ENCODE measurements around the gene CASP2. TPM values are rescaled to one million over a fixed set of nuclear protein-coding genes. Genes with fewer than 3 reads are reported as not detected.

CASP2 gene
- 100 to 1,000 TPM; 117 to 129 TPM for total RNA-seq

DNA sequence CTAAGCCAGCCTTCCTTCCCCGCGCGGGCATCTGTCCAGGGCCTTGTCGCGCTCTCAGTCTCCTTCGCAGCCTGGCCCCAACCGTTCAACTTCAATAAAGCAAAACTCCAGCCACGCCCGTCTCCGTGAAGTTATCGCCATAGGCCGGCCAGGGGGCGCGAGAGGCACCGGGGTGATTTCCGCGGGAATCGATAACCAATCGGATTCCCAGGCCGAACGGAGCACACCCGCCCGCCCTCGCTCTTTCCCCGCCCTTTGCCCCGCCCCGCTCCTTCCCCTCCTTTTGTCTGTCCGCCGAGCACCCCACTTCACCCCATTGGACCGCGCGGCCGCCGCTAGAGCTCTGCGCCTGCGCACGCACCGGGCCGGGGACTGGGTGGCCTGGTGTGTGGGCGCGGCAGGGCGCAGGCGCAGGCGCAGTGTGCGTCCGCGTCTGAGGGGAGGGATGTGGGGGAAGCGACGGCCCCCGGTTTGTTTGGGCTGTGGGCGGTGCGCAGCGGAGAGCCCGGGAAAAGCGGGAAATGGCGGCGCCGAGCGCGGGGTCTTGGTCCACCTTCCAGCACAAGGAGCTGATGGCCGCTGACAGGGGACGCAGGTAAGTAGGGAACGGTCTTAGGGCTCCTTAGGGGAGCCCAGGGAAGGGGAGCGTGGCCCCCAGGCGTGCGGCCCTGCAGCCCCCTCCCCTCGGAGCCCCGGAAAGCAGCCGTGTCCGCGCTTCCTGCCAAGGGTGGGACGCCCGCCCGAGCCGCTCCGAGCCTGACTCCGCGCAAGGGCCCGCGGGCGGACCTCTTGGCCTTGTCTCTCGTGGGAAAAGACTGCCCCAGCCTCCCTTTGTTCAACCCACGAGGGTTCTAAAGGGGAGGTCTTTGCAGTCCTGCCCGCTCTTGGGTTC, at the start of gene CASP2:
Gene CASP2, plus strand, starts transcription at position 417 of the 892 bp plus-strand sequence. Its CDS starts 105 bp downstream, at position 522.
- Mint-ChIP-seq H3K9me3 (ENCODE audit: low read depth) (no peaks in the 10 kb centered on the region), H3K27ac (peak within 1 kb of the TSS; percentile 93), H3K4me3 (peak within 1 kb of the TSS; percentile 96), H3K36me3 (peaks cover 44% of the 10 kb centered on the region), H3K27me3 (no peaks in the 10 kb centered on the region), H3K4me1 (peaks cover 54% of the 10 kb centered on the region)
- CTCF ChIA-PET = interaction anchor here (0.9 to 2.7 kb wide), 17 partner anchors 8 to 92 kb away, joined by 3 to 18 read pairs (median 5); partner anchors contain the start of gene GSTK1
- DNase-seq (peak; percentile 99), ATAC-seq (peak; percentile 95)

DNA sequence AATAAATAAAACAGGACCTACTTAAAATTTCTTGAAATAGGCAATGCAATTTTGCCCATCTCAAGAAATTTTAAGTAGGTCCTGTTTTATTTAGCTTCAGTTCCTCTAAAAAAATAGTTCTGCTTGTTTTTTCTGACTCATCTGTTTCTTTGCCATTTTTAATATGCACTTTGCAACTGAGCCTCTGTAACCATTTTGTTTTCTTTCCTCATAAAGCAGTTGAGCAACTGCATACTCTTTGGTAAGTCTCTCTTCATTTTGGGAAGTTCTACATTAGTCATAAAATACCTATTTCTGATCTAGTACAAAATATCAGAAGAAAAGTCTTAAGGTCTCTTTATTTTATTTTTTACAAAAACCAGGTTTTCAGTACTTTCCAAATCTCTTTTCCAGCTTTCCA, 48.3 kb upstream of the CASP2 start:
- peaks cover 43% of the 10 kb centered on the region for H3K4me1 Mint-ChIP-seq
- H3K27me3 Mint-ChIP-seq = peaks cover 21% of the 10 kb centered on the region
- peaks cover 24% of the 10 kb centered on the region for H3K36me3 Mint-ChIP-seq
- CTCF ChIA-PET = interaction anchor here (0.7 to 7.6 kb wide), 38 partner anchors 8 to 367 kb away, joined by 3 to 89 read pairs (median 8); partner anchors contain the start of genes EPHA1, GSTK1, TAS2R40 and ZYX
- peaks cover 16% of the 10 kb centered on the region for H3K9me3 Mint-ChIP-seq (ENCODE audit: low read depth)
- peak overlapping the region; percentile 62 for H3K27ac Mint-ChIP-seq
- no peak overlapping the region for H3K4me3 Mint-ChIP-seq
- DNase-seq (no peak), ATAC-seq (no peak)

DNA sequence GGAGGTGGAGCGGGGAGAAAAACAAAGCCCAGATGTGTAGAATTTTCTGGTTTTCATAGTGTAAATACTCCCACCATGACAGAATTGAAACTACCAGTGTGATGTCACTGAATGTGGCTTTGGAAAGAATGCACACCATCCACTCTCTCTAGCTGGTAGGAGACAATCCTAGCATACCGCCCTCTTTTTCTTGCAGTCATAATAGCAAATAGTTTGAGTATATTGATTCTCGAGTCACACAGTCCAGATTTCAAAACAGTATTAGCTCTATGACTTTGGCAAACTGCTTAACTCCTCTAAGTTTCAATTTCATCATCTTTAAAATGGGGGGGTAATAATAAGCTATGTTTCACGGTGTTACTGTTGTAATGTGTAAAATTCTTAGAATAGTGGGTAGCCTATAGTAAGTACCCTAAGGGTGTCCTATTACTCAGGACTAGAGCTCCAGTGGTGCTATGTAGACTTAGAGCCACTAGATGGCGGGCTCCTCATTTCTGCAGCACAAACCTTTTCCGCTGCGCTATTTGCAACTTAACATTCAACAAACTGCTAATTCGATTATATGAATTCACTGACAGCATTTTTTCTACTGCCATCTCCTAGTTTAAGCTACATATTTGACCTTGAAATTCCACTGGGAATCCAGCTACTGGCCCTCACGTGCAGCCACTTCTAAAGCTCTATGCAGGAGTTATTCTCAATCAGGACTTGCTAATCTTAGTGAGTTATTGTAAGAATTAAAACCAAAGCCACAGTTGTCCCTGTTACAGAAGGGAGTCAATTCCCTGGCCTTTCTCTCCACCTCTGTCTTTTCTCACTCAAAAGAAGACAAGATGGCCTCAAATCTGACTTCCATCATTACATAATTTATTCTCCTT, 47.6 kb upstream of the CASP2 start:
- H3K9me3 Mint-ChIP-seq (ENCODE audit: low read depth) = peaks cover 16% of the 10 kb centered on the region
- peak; percentile 86 for DNase-seq
- CTCF ChIA-PET = interaction anchor here (0.7 to 7.6 kb wide), 51 partner anchors 8 to 599 kb away, joined by 3 to 89 read pairs (median 7); partner anchors contain the start of genes CASP2, EPHA1, GSTK1 and TAS2R40
- H3K4me3 Mint-ChIP-seq = no peak overlapping the region
- peak overlapping the region; percentile 62 for H3K27ac Mint-ChIP-seq
- H3K36me3 Mint-ChIP-seq = peaks cover 26% of the 10 kb centered on the region
- ATAC-seq = peak; percentile 76
- H3K27me3 Mint-ChIP-seq = peaks cover 16% of the 10 kb centered on the region
- peaks cover 51% of the 10 kb centered on the region for H3K4me1 Mint-ChIP-seq

DNA sequence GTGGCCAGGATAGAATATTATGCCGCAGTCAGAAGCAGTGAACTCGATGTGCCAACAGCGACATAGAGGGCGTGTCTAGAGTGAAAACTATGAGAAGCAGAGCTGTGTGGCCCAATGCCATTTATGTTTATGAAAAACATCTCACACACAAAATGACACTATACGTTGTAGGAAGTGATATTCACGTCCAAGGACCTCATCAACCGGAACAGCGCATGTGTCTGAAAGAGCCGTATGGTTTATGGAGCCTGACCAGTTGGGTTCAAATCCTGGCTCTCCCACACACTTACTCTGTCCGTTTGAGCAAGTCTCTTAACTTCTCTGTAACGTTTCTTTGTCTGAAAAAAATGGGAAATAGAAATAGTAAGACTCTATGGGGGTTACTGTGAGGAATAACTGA, 45.8 kb upstream of the CASP2 start:
- peaks cover 68% of the 10 kb centered on the region for H3K4me1 Mint-ChIP-seq
- no peak overlapping the region for H3K4me3 Mint-ChIP-seq
- H3K27ac Mint-ChIP-seq = no peak overlapping the region
- DNase-seq (no peak), ATAC-seq (no peak)
- CTCF ChIA-PET = interaction anchor here (0.7 to 7.6 kb wide), 5 partner anchors 21 to 174 kb away, joined by 3 to 89 read pairs (median 5); partner anchors contain the start of genes EPHA1 and GSTK1
- no peaks in the 10 kb centered on the region for H3K27me3 Mint-ChIP-seq
- H3K9me3 Mint-ChIP-seq (ENCODE audit: low read depth) = peaks cover 7% of the 10 kb centered on the region
- peaks cover 27% of the 10 kb centered on the region for H3K36me3 Mint-ChIP-seq

DNA sequence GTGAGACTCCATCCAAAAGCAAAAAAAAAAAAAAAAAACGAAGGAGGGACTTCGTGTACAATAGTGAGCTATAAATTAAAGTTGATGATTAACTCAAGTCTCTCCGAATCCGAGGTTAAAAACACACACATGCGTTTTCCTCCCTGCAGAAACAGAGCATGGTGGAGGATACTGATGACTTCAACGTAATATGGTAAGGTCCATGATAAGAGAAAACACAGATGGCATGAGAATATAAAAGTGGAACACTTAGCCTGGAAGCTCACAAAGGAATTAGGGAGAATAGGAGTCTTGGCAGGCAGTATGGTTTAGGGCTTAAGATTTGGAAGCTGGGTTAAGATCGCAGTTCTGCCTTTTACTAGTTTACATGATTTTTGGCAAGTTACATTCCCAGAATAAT, 45.0 kb upstream of the CASP2 start:
- no peak for ATAC-seq
- no peak overlapping the region for H3K27ac Mint-ChIP-seq
- DNase-seq = no peak
- peaks cover 6% of the 10 kb centered on the region for H3K9me3 Mint-ChIP-seq (ENCODE audit: low read depth)
- H3K27me3 Mint-ChIP-seq = no peaks in the 10 kb centered on the region
- H3K4me3 Mint-ChIP-seq = no peak overlapping the region
- H3K4me1 Mint-ChIP-seq = peaks cover 71% of the 10 kb centered on the region
- peaks cover 27% of the 10 kb centered on the region for H3K36me3 Mint-ChIP-seq
- CTCF ChIA-PET = interaction anchor here (0.6 to 7.6 kb wide), 10 partner anchors 14 to 1123 kb away, joined by 3 to 89 read pairs (median 4); partner anchors contain the start of genes CASP2, EPHA1 and GSTK1

DNA sequence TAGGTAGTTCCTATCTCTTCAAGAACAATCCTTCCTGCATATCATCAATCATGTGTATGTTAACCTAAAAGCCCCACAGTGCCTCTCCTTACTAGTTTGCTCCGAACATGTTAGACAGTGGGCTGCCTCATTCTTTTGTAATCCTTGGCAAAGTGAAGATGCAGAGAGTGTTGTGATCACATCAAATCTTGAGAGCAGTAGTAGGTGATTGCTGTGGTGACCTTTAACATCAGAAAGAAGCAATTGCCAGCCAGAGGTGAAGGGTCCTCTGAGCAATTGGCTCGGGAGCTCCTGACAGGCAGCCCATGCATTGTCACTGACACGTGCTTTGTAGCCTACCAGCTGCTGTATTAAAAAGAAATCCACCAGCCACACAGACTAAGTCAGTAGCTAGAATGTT, 44.5 kb upstream of the CASP2 start:
- no peak overlapping the region for H3K4me3 Mint-ChIP-seq
- ATAC-seq (no peak), DNase-seq (no peak)
- peaks cover 6% of the 10 kb centered on the region for H3K9me3 Mint-ChIP-seq (ENCODE audit: low read depth)
- H3K36me3 Mint-ChIP-seq = peaks cover 30% of the 10 kb centered on the region
- peak overlapping the region; percentile 82 for H3K27ac Mint-ChIP-seq
- H3K4me1 Mint-ChIP-seq = peaks cover 75% of the 10 kb centered on the region
- H3K27me3 Mint-ChIP-seq = no peaks in the 10 kb centered on the region
- CTCF ChIA-PET = interaction anchor here (0.6 to 7.6 kb wide), 10 partner anchors 14 to 1124 kb away, joined by 3 to 89 read pairs (median 4); partner anchors contain the start of genes CASP2, EPHA1 and GSTK1

DNA sequence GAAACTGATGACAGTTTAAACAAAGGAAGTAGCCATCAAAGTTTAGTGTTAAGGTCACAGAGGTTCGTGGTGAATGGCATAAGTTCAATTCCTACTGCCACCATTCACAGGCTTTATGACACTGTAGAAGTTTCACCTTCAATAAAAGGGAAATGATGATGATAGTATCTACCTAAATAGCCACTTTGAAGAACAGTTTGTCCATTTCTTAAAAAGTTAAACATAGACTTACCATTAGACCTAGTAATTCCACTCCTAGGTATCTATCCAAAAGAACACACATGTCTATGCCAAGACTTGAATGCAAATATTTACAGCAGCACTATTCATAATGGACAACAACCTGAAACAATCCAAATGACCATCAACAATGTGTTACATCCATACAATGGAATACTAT, 43.8 kb upstream of the CASP2 start:
- Mint-ChIP-seq H3K4me3 (no peak overlapping the region), H3K27me3 (no peaks in the 10 kb centered on the region), H3K9me3 (ENCODE audit: low read depth) (peaks cover 6% of the 10 kb centered on the region), H3K27ac (peak overlapping the region; percentile 82), H3K36me3 (peaks cover 35% of the 10 kb centered on the region), H3K4me1 (peaks cover 77% of the 10 kb centered on the region)
- no peak for ATAC-seq
- no peak for DNase-seq
- CTCF ChIA-PET = interaction anchor here (1.0 to 7.6 kb wide), 10 partner anchors 13 to 492 kb away, joined by 3 to 89 read pairs (median 5); partner anchors contain the start of genes CASP2, EPHA1 and GSTK1

DNA sequence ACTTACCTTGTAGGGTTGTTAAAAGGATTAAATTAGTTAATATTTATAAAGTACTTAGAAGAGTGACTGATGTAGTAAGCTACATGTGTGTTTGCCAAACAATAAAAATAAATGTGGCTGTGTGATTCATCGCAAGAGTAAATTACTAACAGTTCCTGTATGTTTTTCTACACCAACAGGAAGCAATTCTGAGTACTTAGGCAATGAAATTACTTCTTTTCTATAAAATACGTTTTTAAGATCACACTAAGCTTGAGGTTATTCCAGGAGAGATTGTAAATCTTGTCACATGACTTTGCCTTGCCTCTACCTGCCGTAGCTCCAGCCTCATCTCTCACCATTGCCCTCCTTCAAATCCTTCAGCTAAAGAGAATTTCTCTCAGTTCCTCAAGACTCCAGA, 43.0 kb upstream of the CASP2 start:
- no peaks in the 10 kb centered on the region for H3K27me3 Mint-ChIP-seq
- CTCF ChIA-PET = interaction anchor here (0.8 to 7.6 kb wide), 8 partner anchors 12 to 237 kb away, joined by 3 to 89 read pairs (median 6); partner anchors contain the start of genes CASP2 and GSTK1

DNA sequence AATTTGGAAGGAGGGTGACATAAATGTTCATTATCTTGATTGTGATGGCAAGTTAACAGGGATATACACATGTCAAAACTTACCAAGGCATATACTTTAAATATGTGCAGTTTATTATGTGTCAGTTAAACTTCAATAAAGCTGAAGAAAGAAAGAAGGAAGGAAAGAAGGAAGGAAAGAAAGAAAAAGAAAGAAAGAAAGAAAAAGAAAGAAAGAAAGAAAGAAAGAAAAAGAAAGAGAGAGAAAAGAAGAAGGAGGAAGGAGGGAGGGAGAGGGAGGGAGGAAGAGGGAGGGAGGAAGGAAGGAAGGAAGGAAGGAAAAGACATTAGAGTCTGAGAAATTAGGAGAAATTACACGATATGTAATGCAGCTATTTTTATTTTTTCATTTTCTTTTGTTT, 40.8 kb upstream of the CASP2 start:
- Mint-ChIP-seq H3K4me1 (peaks cover 84% of the 10 kb centered on the region), H3K27ac (peak overlapping the region; percentile 22), H3K36me3 (peaks cover 55% of the 10 kb centered on the region), H3K27me3 (no peaks in the 10 kb centered on the region), H3K4me3 (no peak overlapping the region), H3K9me3 (ENCODE audit: low read depth) (peaks cover 12% of the 10 kb centered on the region)
- ATAC-seq (no peak), DNase-seq (no peak)
- CTCF ChIA-PET = interaction anchor here (1.0 to 4.6 kb wide), 2 partner anchors 10 to 133 kb away, joined by 4 to 31 read pairs; no protein-coding TSS in a partner anchor

More for the DNA sequence above, 43.0 kb upstream of the CASP2 start:
- peaks cover 78% of the 10 kb centered on the region for H3K4me1 Mint-ChIP-seq
- peak overlapping the region; percentile 82 for H3K27ac Mint-ChIP-seq
- peaks cover 42% of the 10 kb centered on the region for H3K36me3 Mint-ChIP-seq
- ATAC-seq (peak; percentile 73), DNase-seq (no peak)
- peak overlapping the region; percentile 14 for H3K4me3 Mint-ChIP-seq
- peaks cover 10% of the 10 kb centered on the region for H3K9me3 Mint-ChIP-seq (ENCODE audit: low read depth)

DNA sequence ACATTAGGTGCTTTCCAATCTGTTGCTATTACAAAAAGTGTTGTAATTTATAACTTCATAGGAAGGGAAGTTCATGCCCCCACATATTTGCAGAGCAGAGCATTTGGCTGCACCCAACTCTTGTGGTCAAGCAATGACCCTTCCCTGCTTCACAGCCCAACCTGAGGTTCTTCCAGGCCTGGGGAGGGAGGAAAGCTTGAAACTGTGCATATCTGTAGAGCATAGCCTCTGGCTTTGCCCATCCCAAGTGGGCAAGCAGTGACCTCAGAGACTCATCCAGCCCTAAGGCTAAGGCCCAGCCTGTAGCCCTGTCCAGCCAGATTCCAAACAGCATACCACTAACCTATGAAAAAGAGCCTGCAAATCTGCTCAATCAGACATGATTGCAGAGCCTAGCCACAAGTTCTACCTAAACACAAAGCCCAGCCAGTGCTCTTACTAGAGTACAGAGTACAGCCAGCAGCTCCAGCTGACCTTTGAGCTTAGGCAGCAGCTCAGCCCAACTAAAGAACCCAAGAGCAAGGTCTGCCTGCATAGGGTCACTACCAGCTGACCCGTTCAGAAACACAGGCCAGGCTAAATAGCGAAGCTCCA, 39.3 kb upstream of the CASP2 start:
- H3K4me3 Mint-ChIP-seq = no peak overlapping the region
- CTCF ChIA-PET = interaction anchor here (0.9 to 4.6 kb wide), 6 partner anchors 8 to 57 kb away, joined by 4 to 31 read pairs (median 8); partner anchors contain the start of gene GSTK1

DNA sequence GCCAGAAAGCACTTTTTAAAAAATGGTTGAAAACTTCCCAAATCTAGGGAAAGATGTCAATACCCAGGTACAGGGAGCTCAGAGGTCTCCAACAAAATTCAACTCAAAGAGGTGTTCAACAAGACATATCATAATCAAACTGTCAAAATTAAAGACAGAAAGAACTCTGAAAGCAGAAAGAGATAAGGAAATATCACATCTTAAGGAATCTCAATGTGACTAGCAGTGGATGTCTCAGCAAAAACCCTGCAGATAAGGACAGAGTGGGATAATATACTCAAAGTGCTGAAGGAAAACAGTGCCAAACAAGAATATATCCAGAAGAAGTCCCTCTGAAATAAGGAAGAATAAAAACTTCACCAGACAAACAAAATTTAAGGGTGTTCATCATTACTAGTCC, 38.0 kb upstream of the CASP2 start:
- Mint-ChIP-seq H3K4me3 (no peak overlapping the region), H3K4me1 (peaks cover 82% of the 10 kb centered on the region), H3K27ac (peak overlapping the region; percentile 78), H3K36me3 (peaks cover 65% of the 10 kb centered on the region), H3K9me3 (ENCODE audit: low read depth) (peaks cover 21% of the 10 kb centered on the region), H3K27me3 (no peaks in the 10 kb centered on the region)
- DNase-seq (no peak), ATAC-seq (no peak)
- CTCF ChIA-PET = interaction anchor here (1.2 to 2.7 kb wide), 9 partner anchors 8 to 58 kb away, joined by 3 to 21 read pairs (median 5); partner anchors contain the start of genes CASP2 and GSTK1

More for the DNA sequence above, 39.3 kb upstream of the CASP2 start:
- Mint-ChIP-seq H3K27me3 (no peaks in the 10 kb centered on the region), H3K36me3 (peaks cover 64% of the 10 kb centered on the region), H3K4me1 (peaks cover 85% of the 10 kb centered on the region), H3K27ac (peak overlapping the region; percentile 25), H3K9me3 (ENCODE audit: low read depth) (peaks cover 18% of the 10 kb centered on the region)
- DNase-seq (no peak), ATAC-seq (no peak)

DNA sequence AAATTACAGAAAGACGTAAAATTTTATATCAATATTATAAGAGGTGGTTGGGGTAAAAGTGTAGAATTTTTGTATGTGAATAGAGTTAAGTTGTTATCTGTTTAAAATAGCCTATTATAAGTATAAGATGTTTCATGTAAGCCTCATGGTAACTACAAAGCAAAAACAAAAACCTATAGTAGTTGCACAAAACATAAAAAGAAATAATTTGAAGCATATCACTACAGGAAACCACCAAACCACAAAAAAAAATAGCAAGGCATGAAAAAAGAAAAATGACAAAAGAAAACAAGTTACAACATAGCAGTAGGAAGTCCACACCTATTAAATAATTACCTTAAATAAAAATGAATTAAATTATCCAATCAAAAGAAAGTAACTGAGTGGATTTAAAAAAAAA, 37.3 kb upstream of the CASP2 start:
- DNase-seq (no peak), ATAC-seq (peak; percentile 35)
- H3K9me3 Mint-ChIP-seq (ENCODE audit: low read depth) = peaks cover 21% of the 10 kb centered on the region
- peaks cover 61% of the 10 kb centered on the region for H3K36me3 Mint-ChIP-seq
- peak overlapping the region; percentile 78 for H3K27ac Mint-ChIP-seq
- peak overlapping the region; percentile 36 for H3K4me3 Mint-ChIP-seq
- CTCF ChIA-PET = interaction anchor here (1.2 to 2.7 kb wide), 7 partner anchors 8 to 57 kb away, joined by 3 to 21 read pairs (median 4); partner anchors contain the start of gene GSTK1
- H3K27me3 Mint-ChIP-seq = no peaks in the 10 kb centered on the region
- peaks cover 82% of the 10 kb centered on the region for H3K4me1 Mint-ChIP-seq
